Measurements from ENCODE around the gene CHI3L1. TPM values are rescaled to one million over a fixed set of nuclear protein-coding genes. Genes with fewer than 3 reads are reported as not detected.

Gene CHI3L1
- total RNA-seq, 1 experiment from 2014 or later = not detected

- no peak overlapping the region for H3K4me3 ChIP-seq
- H3K27me3 ChIP-seq = no peaks in the 10 kb centered on the region
- no peak for DNase-seq
- no peaks in the 10 kb centered on the region for H3K36me3 ChIP-seq
- no peak overlapping the region; the same call in 1 of the 2 replicates for H3K27ac ChIP-seq
- 0 out of 2 replicates have a peak, but pooled peaks cover 1% of the 10 kb centered on the region for H3K9me3 ChIP-seq (replicated peaks)
- H3K4me1 ChIP-seq = peaks cover 50% of the 10 kb centered on the region
These were observed 28.4 kb upstream of the CHI3L1 start for GRCh38 chr1:203214871-203215270.

DNA sequence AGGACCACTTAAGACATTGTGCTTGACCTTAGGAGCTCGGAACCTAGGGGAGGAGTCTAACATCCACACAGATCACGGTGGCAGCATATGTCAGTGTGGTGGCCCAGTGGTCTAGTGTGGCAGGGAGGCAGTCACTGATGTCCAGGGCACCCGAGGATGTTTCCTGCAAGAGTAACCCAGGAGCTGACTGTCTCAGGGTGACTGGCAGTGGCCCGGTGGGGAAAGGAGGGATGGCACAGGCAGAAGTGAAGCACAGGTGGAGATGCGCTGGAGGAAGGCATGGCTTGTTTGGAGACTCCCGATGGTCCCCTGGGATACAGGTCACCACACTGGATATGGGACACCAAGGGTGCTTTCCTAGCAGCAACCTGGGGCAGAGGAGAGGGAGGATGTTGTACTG is 26.6 kb upstream of the CHI3L1 start:
- no peak for DNase-seq
- Histone ChIP-seq H3K4me3 (no peak overlapping the region), H3K27ac (no peak overlapping the region), H3K9me3 (replicated peaks) (0 out of 2 replicates have a peak, but pooled peaks cover 3% of the 10 kb centered on the region), H3K27me3 (no peaks in the 10 kb centered on the region), H3K4me1 (peaks cover 57% of the 10 kb centered on the region), H3K36me3 (no peaks in the 10 kb centered on the region)

- Histone ChIP-seq H3K36me3 (no peaks in the 10 kb centered on the region), H3K9me3 (replicated peaks) (0 out of 2 replicates have a peak, but pooled peaks cover 3% of the 10 kb centered on the region), H3K4me3 (no peak overlapping the region), H3K27me3 (no peaks in the 10 kb centered on the region), H3K27ac (no peak overlapping the region; the same call in 1 of the 2 replicates), H3K4me1 (peaks cover 66% of the 10 kb centered on the region)
- peak; percentile 81 to 82 for DNase-seq
These were observed 25.3 kb upstream of the CHI3L1 start for GRCh38 chr1:203211812-203212211.

- no peak overlapping the region for H3K4me3 ChIP-seq
- H3K27me3 ChIP-seq = no peaks in the 10 kb centered on the region
- DNase-seq = no peak
- H3K4me1 ChIP-seq = peaks cover 67% of the 10 kb centered on the region
- H3K36me3 ChIP-seq = no peaks in the 10 kb centered on the region
- H3K9me3 ChIP-seq (replicated peaks) = 0 out of 2 replicates have a peak, but pooled peaks cover 3% of the 10 kb centered on the region
- H3K27ac ChIP-seq = no peak overlapping the region; the same call in 1 of the 2 replicates
These were observed 24.5 kb upstream of the CHI3L1 start for GRCh38 chr1:203210988-203211387.

- 0 out of 2 replicates have a peak, but pooled peaks cover 3% of the 10 kb centered on the region for H3K9me3 ChIP-seq (replicated peaks)
These were observed 23.8 kb upstream of the CHI3L1 start for GRCh38 chr1:203210350-203210749.

DNA sequence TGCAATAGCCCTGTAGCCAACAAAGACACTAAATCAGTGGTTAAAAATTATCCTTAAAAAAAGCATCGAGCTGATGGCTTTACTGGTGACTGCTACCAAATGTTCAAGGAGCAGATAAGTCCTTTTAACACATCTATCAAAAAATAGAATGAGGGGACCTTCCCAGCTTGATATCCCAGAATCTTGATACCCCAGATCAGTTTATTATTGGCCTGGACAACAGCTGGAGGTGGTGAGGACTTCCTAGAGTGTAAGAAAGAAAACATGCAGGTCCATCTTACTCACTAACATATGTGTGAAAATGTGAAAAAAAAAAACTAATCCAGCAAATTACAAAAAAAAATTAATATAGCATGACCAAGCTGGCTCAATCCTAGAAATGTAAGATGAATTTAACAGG is 21.7 kb upstream of the CHI3L1 start:
- no peak for DNase-seq
- H3K4me3 ChIP-seq = no peak overlapping the region
- no peaks in the 10 kb centered on the region for H3K27me3 ChIP-seq
- H3K36me3 ChIP-seq = no peaks in the 10 kb centered on the region
- H3K4me1 ChIP-seq = peaks cover 76% of the 10 kb centered on the region
- H3K9me3 ChIP-seq (replicated peaks) = 0 out of 2 replicates have a peak, but pooled peaks cover 3% of the 10 kb centered on the region
- H3K27ac ChIP-seq = peak overlapping the region; percentile 83; the same call in 1 of the 2 replicates

More at GRCh38 chr1:203210350-203210749, 23.8 kb upstream of the CHI3L1 start:
- Histone ChIP-seq H3K27me3 (no peaks in the 10 kb centered on the region), H3K4me3 (no peak overlapping the region), H3K4me1 (peaks cover 67% of the 10 kb centered on the region), H3K27ac (no peak overlapping the region), H3K36me3 (no peaks in the 10 kb centered on the region)
- no peak for DNase-seq

GRCh38 chr1:203207751-203208150 is 21.2 kb upstream of the CHI3L1 start:
- DNase-seq = peak in 1 of 2 experiments; percentile 46
- peak overlapping the region; percentile 83; the same call in 1 of the 2 replicates for H3K27ac ChIP-seq
- no peak overlapping the region for H3K4me3 ChIP-seq
- peaks cover 75% of the 10 kb centered on the region for H3K4me1 ChIP-seq
- 0 out of 2 replicates have a peak, but pooled peaks cover 3% of the 10 kb centered on the region for H3K9me3 ChIP-seq (replicated peaks)
- H3K36me3 ChIP-seq = no peaks in the 10 kb centered on the region
- H3K27me3 ChIP-seq = no peaks in the 10 kb centered on the region

DNA sequence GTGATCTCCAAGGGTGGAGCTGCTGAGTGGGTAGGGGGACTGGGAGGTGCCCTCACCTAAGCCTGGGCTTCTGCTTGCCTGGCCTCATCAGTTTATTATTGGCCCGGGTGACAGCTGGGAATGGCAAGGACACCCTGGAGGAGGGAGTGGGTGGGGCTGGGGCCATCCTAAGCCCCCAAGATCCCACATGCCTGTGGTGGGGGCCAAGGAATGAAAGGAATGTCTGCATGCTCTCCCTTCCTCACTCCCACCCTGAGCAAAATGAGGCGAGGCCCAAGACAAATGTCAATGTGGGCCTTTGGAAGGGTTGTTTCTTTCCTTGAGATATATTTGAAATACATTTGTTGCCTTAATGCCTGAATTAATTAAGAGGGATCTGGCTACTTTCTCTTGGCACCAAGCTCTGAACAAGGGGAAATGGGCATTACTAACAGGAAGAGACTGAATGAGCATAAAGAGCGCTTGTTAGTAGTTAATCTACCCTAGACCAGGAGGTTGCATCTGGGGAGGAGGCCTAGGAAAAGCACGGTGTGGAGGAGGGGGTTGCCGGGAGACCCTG is 19.7 kb upstream of the CHI3L1 start:
- peak overlapping the region; percentile 83 for H3K27ac ChIP-seq
- H3K9me3 ChIP-seq (replicated peaks) = 0 out of 2 replicates have a peak, but pooled peaks cover 3% of the 10 kb centered on the region
- peak; percentile 91 to 96 for DNase-seq
- H3K4me1 ChIP-seq = peaks cover 68% of the 10 kb centered on the region
- H3K36me3 ChIP-seq = no peaks in the 10 kb centered on the region
- H3K4me3 ChIP-seq = no peak overlapping the region
- no peaks in the 10 kb centered on the region for H3K27me3 ChIP-seq

DNA sequence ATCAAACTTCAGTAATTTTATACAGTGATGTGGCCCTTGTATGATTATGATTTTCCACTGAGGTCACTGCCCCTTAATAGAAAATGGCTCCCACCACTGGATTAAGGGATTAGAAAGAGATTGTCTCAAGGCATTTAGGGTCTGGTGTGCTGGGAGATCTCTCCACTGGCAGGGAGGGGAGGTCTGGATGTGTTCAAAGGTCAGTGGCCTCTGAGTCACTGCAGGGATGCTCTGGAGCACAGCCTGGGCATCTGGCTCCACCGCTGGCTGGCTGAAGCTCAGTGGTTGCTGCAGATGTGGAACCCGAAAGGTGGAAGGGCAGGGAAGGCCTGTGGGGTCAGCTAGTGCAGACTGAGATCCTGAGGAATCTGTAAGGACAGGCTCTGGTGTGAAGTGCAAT is 18.3 kb upstream of the CHI3L1 start:
- Histone ChIP-seq H3K27me3 (no peaks in the 10 kb centered on the region), H3K36me3 (no peaks in the 10 kb centered on the region), H3K4me1 (peaks cover 74% of the 10 kb centered on the region), H3K27ac (no peak overlapping the region; the same call in 1 of the 2 replicates), H3K4me3 (no peak overlapping the region), H3K9me3 (replicated peaks) (0 out of 2 replicates have a peak, but pooled peaks cover under 1% of the 10 kb centered on the region)
- peak in 1 of 2 experiments; percentile 36 for DNase-seq

- Histone ChIP-seq H3K27ac (no peak overlapping the region), H3K27me3 (no peaks in the 10 kb centered on the region), H3K4me3 (no peak overlapping the region), H3K9me3 (replicated peaks) (no peaks in the 10 kb centered on the region), H3K4me1 (peaks cover 71% of the 10 kb centered on the region), H3K36me3 (no peaks in the 10 kb centered on the region)
- DNase-seq = peak in 1 of 2 experiments; percentile 40
These were observed 16.1 kb upstream of the CHI3L1 start for GRCh38 chr1:203202431-203203245.

- no peaks in the 10 kb centered on the region for H3K27me3 ChIP-seq
- no peak for DNase-seq
- H3K9me3 ChIP-seq (replicated peaks) = peaks cover 3% of the 10 kb centered on the region
- H3K36me3 ChIP-seq = no peaks in the 10 kb centered on the region
- peaks cover 66% of the 10 kb centered on the region for H3K4me1 ChIP-seq
- no peak overlapping the region for H3K27ac ChIP-seq
- no peak overlapping the region for H3K4me3 ChIP-seq
These were observed 15.2 kb upstream of the CHI3L1 start for GRCh38 chr1:203201516-203202205.

GRCh38 chr1:203200916-203201315 is 14.4 kb upstream of the CHI3L1 start:
- H3K4me3 ChIP-seq = no peak overlapping the region
- peaks cover 3% of the 10 kb centered on the region for H3K9me3 ChIP-seq (replicated peaks)
- H3K27me3 ChIP-seq = no peaks in the 10 kb centered on the region
- no peak overlapping the region for H3K27ac ChIP-seq
- peaks cover 64% of the 10 kb centered on the region for H3K4me1 ChIP-seq
- peak in 1 of 2 experiments; percentile 62 for DNase-seq
- no peaks in the 10 kb centered on the region for H3K36me3 ChIP-seq

DNA sequence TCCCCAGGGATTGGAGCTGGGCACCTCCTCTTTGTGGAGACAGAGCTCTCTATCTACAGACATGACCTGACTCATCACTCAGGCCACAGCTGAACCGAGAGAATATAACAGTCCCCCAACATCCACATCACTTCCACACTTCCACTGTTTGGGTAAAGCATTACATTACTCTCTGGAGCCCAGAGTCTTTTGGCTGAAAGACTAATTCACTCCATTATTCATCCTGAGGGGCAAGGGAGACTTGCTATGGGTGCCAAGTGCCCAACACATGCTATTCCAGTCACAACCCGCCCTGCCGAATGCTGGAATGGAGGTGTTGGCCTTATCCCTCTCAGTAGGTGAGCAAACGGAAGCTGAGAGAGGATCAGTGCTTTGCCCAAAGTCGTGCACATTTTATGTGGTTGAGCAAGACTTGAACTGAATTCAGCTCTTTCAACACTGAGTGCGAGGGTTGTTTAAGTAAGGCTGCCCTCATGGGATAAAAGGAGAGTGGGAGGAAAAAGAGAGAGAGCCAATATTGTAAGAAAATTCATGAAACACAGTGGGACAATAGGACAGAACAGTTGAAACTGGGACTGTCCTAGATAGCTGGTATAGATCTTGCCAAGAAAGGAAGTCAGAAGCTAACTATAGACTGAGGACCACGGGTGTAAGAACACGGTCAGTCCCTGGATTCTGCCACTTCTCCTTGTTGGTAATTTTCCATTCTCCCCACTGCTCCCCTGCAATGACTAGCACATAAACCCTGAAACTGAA is 13.5 kb upstream of the CHI3L1 start:
- Histone ChIP-seq H3K9me3 (replicated peaks) (peaks cover 3% of the 10 kb centered on the region), H3K4me1 (peaks cover 55% of the 10 kb centered on the region), H3K27ac (no peak overlapping the region), H3K4me3 (no peak overlapping the region), H3K27me3 (no peaks in the 10 kb centered on the region), H3K36me3 (no peaks in the 10 kb centered on the region)
- no peak for DNase-seq

DNA sequence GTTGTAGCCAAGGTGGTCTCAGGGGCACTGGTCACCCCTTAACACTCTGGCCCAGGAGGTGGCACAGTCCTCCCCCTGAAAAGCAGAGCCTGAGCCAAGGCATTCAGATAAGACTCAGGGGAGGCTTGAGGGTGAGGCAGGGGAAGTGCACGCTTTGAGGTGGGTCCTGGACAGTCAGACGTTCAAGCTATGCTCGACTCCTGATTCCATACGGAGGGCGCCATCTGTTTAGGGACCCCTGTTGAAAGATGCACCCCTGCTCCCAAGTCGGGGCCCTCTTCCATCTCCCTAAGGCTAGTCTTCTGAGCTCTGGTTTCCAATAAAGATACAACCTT is 12.9 kb upstream of the CHI3L1 start:
- DNase-seq = no peak
- Histone ChIP-seq H3K4me3 (no peak overlapping the region), H3K27ac (no peak overlapping the region), H3K9me3 (replicated peaks) (peaks cover 3% of the 10 kb centered on the region), H3K36me3 (no peaks in the 10 kb centered on the region), H3K27me3 (no peaks in the 10 kb centered on the region), H3K4me1 (peaks cover 50% of the 10 kb centered on the region)
